ENCODE measurements around the gene KIF13A. TPM values are rescaled to one million over a fixed set of nuclear protein-coding genes. Genes with fewer than 3 reads are reported as not detected.

KIF13A gene
- total RNA-seq, 2 donors from 2014 or later: 36.8 to 57.5 TPM

DNA sequence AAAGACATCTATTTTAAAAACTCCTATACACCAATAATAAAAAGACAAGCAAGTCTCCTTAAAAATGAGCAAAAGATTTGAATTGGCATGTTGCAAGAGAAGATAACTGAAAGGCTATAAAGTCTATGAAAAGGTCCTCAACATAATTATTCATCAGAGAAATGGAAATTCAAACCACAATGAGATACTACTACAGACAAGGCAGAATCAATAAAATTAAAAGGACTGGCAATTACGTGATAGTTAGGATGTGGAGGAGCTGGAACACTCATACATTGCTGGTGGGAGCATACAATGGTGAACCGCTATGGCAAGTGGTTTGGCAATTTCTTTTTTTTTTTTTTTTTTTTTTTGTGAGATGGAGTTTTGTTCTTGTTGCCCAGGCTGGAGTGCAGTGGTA lies 43.8 kb upstream of the KIF13A start:
- Histone ChIP-seq H3K9me3 (no peaks in the 10 kb centered on the region), H3K27ac (no peak overlapping the region), H3K27me3 (replicated peaks; ENCODE audit: insufficient read depth) (no peaks in the 10 kb centered on the region), H3K4me1 (replicated peaks) (no peaks in the 10 kb centered on the region), H3K4me3 (no peak overlapping the region), H3K36me3 (no peaks in the 10 kb centered on the region)
- intact Hi-C loops (cut with DNase I): no loop called here
- TF ChIP-seq POLR2AphosphoS5 (IDR thresholded peaks at IDR 0.05) (no peak), POLR2A (IDR thresholded peaks at IDR 0.05) (no peak)
- TF ChIP-seq, protein P1, sequence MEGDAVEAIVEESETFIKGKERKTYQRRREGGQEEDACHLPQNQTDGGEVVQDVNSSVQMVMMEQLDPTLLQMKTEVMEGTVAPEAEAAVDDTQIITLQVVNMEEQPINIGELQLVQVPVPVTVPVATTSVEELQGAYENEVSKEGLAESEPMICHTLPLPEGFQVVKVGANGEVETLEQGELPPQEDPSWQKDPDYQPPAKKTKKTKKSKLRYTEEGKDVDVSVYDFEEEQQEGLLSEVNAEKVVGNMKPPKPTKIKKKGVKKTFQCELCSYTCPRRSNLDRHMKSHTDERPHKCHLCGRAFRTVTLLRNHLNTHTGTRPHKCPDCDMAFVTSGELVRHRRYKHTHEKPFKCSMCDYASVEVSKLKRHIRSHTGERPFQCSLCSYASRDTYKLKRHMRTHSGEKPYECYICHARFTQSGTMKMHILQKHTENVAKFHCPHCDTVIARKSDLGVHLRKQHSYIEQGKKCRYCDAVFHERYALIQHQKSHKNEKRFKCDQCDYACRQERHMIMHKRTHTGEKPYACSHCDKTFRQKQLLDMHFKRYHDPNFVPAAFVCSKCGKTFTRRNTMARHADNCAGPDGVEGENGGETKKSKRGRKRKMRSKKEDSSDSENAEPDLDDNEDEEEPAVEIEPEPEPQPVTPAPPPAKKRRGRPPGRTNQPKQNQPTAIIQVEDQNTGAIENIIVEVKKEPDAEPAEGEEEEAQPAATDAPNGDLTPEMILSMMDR (IDR thresholded peaks at IDR 0.05): no peak
- DNase-seq (ENCODE audit: low spot score): no peak
- 87% methylated on average over 2 of the region's 2 CpGs for WGBS

DNA sequence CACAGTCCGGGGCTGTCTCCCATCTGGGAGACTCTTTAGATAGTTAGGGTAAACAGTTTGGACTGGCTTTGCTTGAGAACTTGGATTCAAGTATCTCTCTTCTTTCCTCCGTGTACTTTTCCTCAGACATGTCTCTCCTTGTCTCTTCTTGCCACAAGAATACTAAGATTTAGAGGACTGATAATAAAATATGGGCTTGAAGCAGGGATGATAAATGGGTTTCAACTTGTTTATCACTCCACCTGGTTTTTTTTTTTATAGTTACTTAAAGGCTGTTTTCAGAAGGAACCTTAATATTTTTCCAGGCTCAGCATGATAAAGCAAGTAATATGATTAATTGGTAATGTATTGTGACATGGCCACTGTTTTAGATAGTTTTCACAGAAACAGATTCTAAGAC lies 40.9 kb upstream of the KIF13A start:
- 8% methylated on average over 2 of the region's 2 CpGs for WGBS
- intact Hi-C loops (cut with DNase I): no loop called here
- peak; percentile 22 for DNase-seq (ENCODE audit: low spot score)
- Histone ChIP-seq H3K27ac (peak overlapping the region in 1 of 2 donors; percentile 56), H3K36me3 (no peaks in the 10 kb centered on the region), H3K9me3 (no peaks in the 10 kb centered on the region), H3K27me3 (replicated peaks; ENCODE audit: insufficient read depth) (no peaks in the 10 kb centered on the region), H3K4me3 (no peak overlapping the region), H3K4me1 (replicated peaks) (no peaks in the 10 kb centered on the region)
- TF ChIP-seq, protein P1 (IDR thresholded peaks at IDR 0.05): no peak
- peak; percentile 58 for TF ChIP-seq POLR2AphosphoS5 (IDR thresholded peaks at IDR 0.05)

DNA sequence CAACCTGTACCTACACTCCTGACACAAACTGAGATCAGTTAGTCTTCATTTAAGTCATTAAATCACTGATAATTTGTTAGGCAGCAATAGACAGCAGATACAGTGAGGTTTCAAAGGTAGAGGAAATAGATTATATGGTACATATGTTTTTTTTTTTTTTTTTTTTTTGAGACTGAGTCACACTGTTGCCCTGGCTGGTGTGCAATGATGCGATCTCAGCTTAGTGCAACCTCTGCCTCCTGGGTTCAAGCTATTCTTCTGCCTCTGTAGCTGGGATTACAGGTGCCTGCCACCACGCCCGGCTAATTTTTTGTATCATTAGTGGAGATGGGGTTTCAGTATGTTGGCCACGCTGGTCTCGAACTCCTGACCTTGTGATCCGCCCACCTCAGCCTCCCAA lies 38.2 kb upstream of the KIF13A start:
- WGBS: 97% methylated on average over 6 of the region's 6 CpGs
- no peak for DNase-seq (ENCODE audit: low spot score)
- Histone ChIP-seq H3K36me3 (no peaks in the 10 kb centered on the region), H3K4me3 (no peak overlapping the region), H3K27ac (no peak overlapping the region), H3K27me3 (replicated peaks; ENCODE audit: insufficient read depth) (no peaks in the 10 kb centered on the region), H3K9me3 (no peaks in the 10 kb centered on the region), H3K4me1 (replicated peaks) (no peaks in the 10 kb centered on the region)
- intact Hi-C loops (cut with DNase I): no loop called here
- TF ChIP-seq POLR2A (IDR thresholded peaks at IDR 0.05) (no peak), POLR2AphosphoS5 (IDR thresholded peaks at IDR 0.05) (no peak)
- TF ChIP-seq, protein P1 (IDR thresholded peaks at IDR 0.05): no peak

DNA sequence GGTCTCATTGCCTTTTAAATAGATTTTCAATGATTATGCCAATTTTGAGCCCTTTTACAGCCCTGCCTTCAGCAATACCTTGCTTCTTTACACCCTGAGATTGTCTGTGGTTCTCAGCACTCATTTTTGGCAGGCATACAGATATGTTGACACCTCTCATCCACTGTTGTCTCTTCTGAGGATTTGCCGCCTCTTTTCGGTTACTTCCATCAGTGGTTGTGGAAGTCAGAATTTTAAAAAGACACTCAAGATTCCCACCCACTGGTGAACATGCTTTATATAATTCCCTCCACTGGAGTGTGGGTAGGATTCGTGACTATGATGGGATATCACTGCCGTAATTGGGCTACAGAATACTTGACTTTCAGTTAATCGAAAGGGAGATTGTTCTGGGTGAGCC lies 37.4 kb upstream of the KIF13A start:
- Histone ChIP-seq H3K4me3 (no peak overlapping the region), H3K4me1 (replicated peaks) (no peaks in the 10 kb centered on the region), H3K36me3 (no peaks in the 10 kb centered on the region), H3K27ac (no peak overlapping the region), H3K9me3 (no peaks in the 10 kb centered on the region), H3K27me3 (replicated peaks; ENCODE audit: insufficient read depth) (no peaks in the 10 kb centered on the region)
- WGBS: 97% methylated on average over 5 of the region's 5 CpGs
- DNase-seq (ENCODE audit: low spot score): no peak
- TF ChIP-seq, protein P1 (IDR thresholded peaks at IDR 0.05): no peak
- TF ChIP-seq POLR2AphosphoS5 (IDR thresholded peaks at IDR 0.05) (no peak), POLR2A (IDR thresholded peaks at IDR 0.05) (no peak)
- intact Hi-C loops (cut with DNase I): no loop called here

DNA sequence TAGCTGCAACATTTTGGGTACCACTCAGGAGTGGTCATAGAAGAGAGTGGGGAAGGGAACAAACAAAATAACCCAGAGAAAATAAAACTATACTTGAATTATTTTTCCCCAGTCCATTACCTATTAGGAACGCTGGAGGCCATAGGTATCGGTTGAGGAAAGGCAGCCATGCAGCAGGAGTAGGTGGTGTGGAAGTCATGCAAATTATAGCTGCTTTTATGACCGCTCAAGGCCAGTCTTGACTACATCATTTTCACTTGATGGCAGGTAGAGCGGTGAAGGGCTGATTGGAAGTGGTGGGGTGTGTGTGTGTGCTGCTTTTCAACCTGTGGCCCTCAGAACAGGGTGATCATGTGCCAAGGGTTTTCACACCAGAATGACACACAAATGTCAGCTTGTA lies 36.5 kb upstream of the KIF13A start:
- Histone ChIP-seq H3K27me3 (replicated peaks; ENCODE audit: insufficient read depth) (no peaks in the 10 kb centered on the region), H3K27ac (no peak overlapping the region), H3K36me3 (no peaks in the 10 kb centered on the region), H3K9me3 (no peaks in the 10 kb centered on the region), H3K4me1 (replicated peaks) (no peaks in the 10 kb centered on the region), H3K4me3 (no peak overlapping the region)
- whole genome bisulfite sequencing: 97% methylated on average over 4 of the region's 4 CpGs
- intact Hi-C loops (cut with DNase I): no loop called here
- TF ChIP-seq POLR2A (IDR thresholded peaks at IDR 0.05) (no peak), POLR2AphosphoS5 (IDR thresholded peaks at IDR 0.05) (no peak)
- TF ChIP-seq, protein P1 (IDR thresholded peaks at IDR 0.05): no peak
- no peak for DNase-seq (ENCODE audit: low spot score)

Measured in prostate gland (tissue), 2 donors.